Body of pancreas (tissue), 4 donors: ENCODE results near the gene STK11IP.

Experiments
- CTCF ChIP-seq, 7 experiments: fragments of 450-650 bp in 4 of 7; fragments of 200-600 bp in 3 of 7; sonication (generic) in 3 of 7; IDR thresholded peaks; one replicate each; pipeline ENCODE4 v1.5.1; 2016 to 2019; ENCODE audit warnings: antibody characterized with exemption in 7 of 7
- POLR2A ChIP-seq, 3 donors: fragments of 450-650 bp; IDR thresholded peaks; one replicate each; pipeline ENCODE4 v1.6.1; 2016; ENCODE audit warnings: antibody characterized with exemption in 3 of 3, mild to moderate bottlenecking in 2 of 3

- TF ChIP-seq CTCF (IDR thresholded peaks at IDR 0.05) (no peak), POLR2A (IDR thresholded peaks at IDR 0.05) (no peak)
These were observed 18.9 kb downstream of the STK11IP start for GRCh38 chr2:219616550-219616949.
